Neural cell (in vitro differentiated cells): Measurements from ENCODE around the gene PTCD2. TPM values are rescaled to one million over a fixed set of nuclear protein-coding genes. Genes with fewer than 3 reads are reported as not detected.

Experiments
- H2AFZ ChIP-seq: fragments of 200-600, 300-800 bp; sonication (generic), shearing (Covaris generic); 2 replicates; pipeline ENCODE4 v1.6.0; 2014; ENCODE audit warnings: low read depth, mild to moderate bottlenecking, antibody characterized with exemption, low read length, moderate library complexity
- H3F3A ChIP-seq: fragments of 200-600 bp; shearing (Covaris generic); 2 replicates; pipeline ENCODE4 v1.6.1; 2016; ENCODE audit warnings: mild to moderate bottlenecking, moderate library complexity, mixed read lengths, antibody characterized with exemption, low read length; ENCODE audit not compliant: insufficient read depth, poor library complexity, severe bottlenecking
- H3K27ac ChIP-seq: fragments of 200-600, 300-800 bp; sonication (generic), shearing (Covaris generic); 2 replicates; pipeline ENCODE4 v1.5.1; 2014; ENCODE audit warnings: mild to moderate bottlenecking, low read length, moderate library complexity
- H3K27me3 ChIP-seq: fragments of 300-800, 200-600 bp; sonication (generic), shearing (Covaris generic); 2 replicates; pipeline ENCODE4 v1.6.0; 2014; ENCODE audit warnings: mild to moderate bottlenecking, low read depth, low read length, moderate library complexity; ENCODE audit not compliant: insufficient read depth
- H3K36me3 ChIP-seq: fragments of 300-800, 200-600 bp; sonication (generic), shearing (Covaris generic); 2 replicates; pipeline ENCODE4 v1.5.1; 2014; ENCODE audit warnings: mild to moderate bottlenecking, antibody characterized with exemption, low read length, moderate library complexity; ENCODE audit not compliant: insufficient read depth
- H3K4me2 ChIP-seq: fragments of 300-800, 200-600 bp; sonication (generic), shearing (Covaris generic); 2 replicates; pipeline ENCODE4 v1.6.0; 2014; ENCODE audit warnings: mild to moderate bottlenecking, low read length
- H3K4me3 ChIP-seq: fragments of 300-800, 200-600 bp; sonication (generic), shearing (Covaris generic); 2 replicates; pipeline ENCODE4 v1.5.1; 2014; ENCODE audit warnings: mild to moderate bottlenecking, low read length, moderate library complexity
- H3K79me2 ChIP-seq: fragments of 200-600 bp; shearing (Covaris generic); replicated peaks from 2 replicates; pipeline ENCODE4 v1.6.0; 2014; ENCODE audit warnings: mild to moderate bottlenecking, low read length, moderate library complexity; ENCODE audit not compliant: insufficient read depth
- H3K9ac ChIP-seq: fragments of 300-800, 200-600 bp; sonication (generic), shearing (Covaris generic); 2 replicates; pipeline ENCODE4 v1.6.1; 2016; ENCODE audit warnings: mild to moderate bottlenecking, low read length, mixed read lengths
- H3K9me2 ChIP-seq: fragments of 200-600 bp; shearing (Covaris generic); 2 replicates; pipeline ENCODE4 v1.6.1; 2016; ENCODE audit warnings: mild to moderate bottlenecking, low read length, mixed read lengths; ENCODE audit not compliant: insufficient read depth
- H3K9me3 ChIP-seq: fragments of 200-600, 300-800 bp; sonication (generic), shearing (Covaris generic); 2 replicates; pipeline ENCODE4 v1.6.1; 2016; ENCODE audit warnings: mild to moderate bottlenecking, mixed run types, low read length, moderate library complexity, mixed read lengths
- H4K20me1 ChIP-seq: fragments of 200-600 bp; shearing (Covaris generic); 2 replicates; pipeline ENCODE4 v1.6.1; 2016; ENCODE audit warnings: mild to moderate bottlenecking, mixed run types; ENCODE audit not compliant: insufficient read depth
- CTCF ChIP-seq: fragments of 450-650 bp; IDR thresholded peaks from 2 replicates; pipeline ENCODE4 v1.5.1; 2014; ENCODE audit warnings: antibody characterized with exemption, mild to moderate bottlenecking, moderate library complexity; ENCODE audit not compliant: poor library complexity, severe bottlenecking
- EP300 ChIP-seq: fragments of 450-650 bp; conservative IDR thresholded peaks from 2 replicates; pipeline ENCODE4 v1.6.1; 2014; ENCODE audit warnings: antibody characterized with exemption, mild to moderate bottlenecking, moderate library complexity; ENCODE audit not compliant: poor library complexity, severe bottlenecking
- EZH2 ChIP-seq: fragments of 200-600, 300-800 bp; shearing (Covaris generic), sonication (generic); IDR thresholded peaks from 2 replicates; pipeline ENCODE4 v1.6.1; 2014; ENCODE audit warnings: antibody characterized with exemption, low read length, borderline replicate concordance, mild to moderate bottlenecking; ENCODE audit not compliant: insufficient read depth, poor library complexity, severe bottlenecking
- MXI1 ChIP-seq: fragments of 450-650 bp; conservative IDR thresholded peaks from 2 replicates; pipeline ENCODE4 v1.6.1; 2014; ENCODE audit warnings: antibody characterized with exemption, mild to moderate bottlenecking; ENCODE audit not compliant: poor library complexity, severe bottlenecking
- POLR2AphosphoS5 ChIP-seq: IDR thresholded peaks from 2 replicates; pipeline ENCODE4 v1.6.1; 2012
- RAD21 ChIP-seq: fragments of 450-650 bp; conservative IDR thresholded peaks from 2 replicates; pipeline ENCODE4 v1.6.1; 2014; ENCODE audit warnings: antibody characterized with exemption, mild to moderate bottlenecking, moderate library complexity
- REST ChIP-seq: IDR thresholded peaks from 2 replicates; pipeline ENCODE4 v1.6.1; 2012; ENCODE audit warnings: borderline replicate concordance
- SMC3 ChIP-seq: fragments of 450-650 bp; conservative IDR thresholded peaks from 2 replicates; pipeline ENCODE4 v1.6.1; 2014; ENCODE audit warnings: antibody characterized with exemption, mild to moderate bottlenecking, moderate library complexity; ENCODE audit not compliant: poor library complexity
- TAF1 ChIP-seq: IDR thresholded peaks from 2 replicates; pipeline ENCODE4 v1.6.1; 2012; ENCODE audit warnings: low read depth
- polyA plus RNA-seq: library from polyadenylated mRNA; depleted of rRNA; stranded (reverse); fragments of >200 nt; gene quantifications from 2 replicates; pipeline ENCODE4 v1.2.3, GENCODE V29; 2014

PTCD2 gene
- polyA plus RNA-seq, 1 donor from 2014 or later, result 4.4 TPM

GRCh38 chr5:72281764-72282499, 38.2 kb upstream of the PTCD2 start:
- no peak for TF ChIP-seq TAF1
- TF ChIP-seq EZH2, result no peak
- no peak for TF ChIP-seq SMC3
- TF ChIP-seq REST, result no peak
- no peak for TF ChIP-seq CTCF
- no peak for TF ChIP-seq POLR2AphosphoS5
- TF ChIP-seq EP300, result no peak
- no peak for TF ChIP-seq MXI1
- TF ChIP-seq RAD21, result no peak
- H3K9me2 ChIP-seq, result no peaks in the 10 kb centered on the region
- no peak overlapping the region for H2AFZ ChIP-seq
- no peaks in the 10 kb centered on the region for H3K36me3 ChIP-seq
- H3K79me2 ChIP-seq, result no peaks in the 10 kb centered on the region
- no peaks in the 10 kb centered on the region for H3K27me3 ChIP-seq
- H3K27ac ChIP-seq, result no peak overlapping the region
- no peak overlapping the region for H3K4me3 ChIP-seq
- H3K9me3 ChIP-seq, result no peaks in the 10 kb centered on the region
- H3F3A ChIP-seq, result no peaks in the 10 kb centered on the region
- no peak overlapping the region for H3K4me2 ChIP-seq
- no peak overlapping the region for H3K9ac ChIP-seq
- no peaks in the 10 kb centered on the region for H4K20me1 ChIP-seq

- H3K4me2 ChIP-seq, result no peak overlapping the region
- H3K27ac ChIP-seq, result no peak overlapping the region
- H3K9me3 ChIP-seq, result no peaks in the 10 kb centered on the region
- no peaks in the 10 kb centered on the region for H3F3A ChIP-seq
- H4K20me1 ChIP-seq, result no peaks in the 10 kb centered on the region
- H3K79me2 ChIP-seq, result no peaks in the 10 kb centered on the region
- TF ChIP-seq TAF1, result no peak
- TF ChIP-seq EZH2, result no peak
- TF ChIP-seq SMC3, result no peak
- TF ChIP-seq MXI1, result no peak
- no peak for TF ChIP-seq RAD21
- TF ChIP-seq REST, result no peak
- no peak for TF ChIP-seq POLR2AphosphoS5
- TF ChIP-seq CTCF, result no peak
- TF ChIP-seq EP300, result no peak
- H3K27me3 ChIP-seq, result no peaks in the 10 kb centered on the region
- H3K9me2 ChIP-seq, result no peaks in the 10 kb centered on the region
- no peak overlapping the region for H3K4me3 ChIP-seq
- H3K36me3 ChIP-seq, result no peaks in the 10 kb centered on the region
- no peak overlapping the region for H2AFZ ChIP-seq
- H3K9ac ChIP-seq, result no peak overlapping the region
Observed at GRCh38 chr5:72282878-72283277, 37.3 kb upstream of the PTCD2 start.
